GM19395 (cell line): Measurements from ENCODE around the gene LACTBL1.

Experiments
- ATAC-seq: cut with Tn5 transposase; IDR thresholded peaks from one replicate; pipeline ENCODE4 v1.9.1; 2021; ENCODE audit warnings: mild to moderate bottlenecking, moderate library complexity; ENCODE audit not compliant: unreplicated experiment

Gene LACTBL1

DNA sequence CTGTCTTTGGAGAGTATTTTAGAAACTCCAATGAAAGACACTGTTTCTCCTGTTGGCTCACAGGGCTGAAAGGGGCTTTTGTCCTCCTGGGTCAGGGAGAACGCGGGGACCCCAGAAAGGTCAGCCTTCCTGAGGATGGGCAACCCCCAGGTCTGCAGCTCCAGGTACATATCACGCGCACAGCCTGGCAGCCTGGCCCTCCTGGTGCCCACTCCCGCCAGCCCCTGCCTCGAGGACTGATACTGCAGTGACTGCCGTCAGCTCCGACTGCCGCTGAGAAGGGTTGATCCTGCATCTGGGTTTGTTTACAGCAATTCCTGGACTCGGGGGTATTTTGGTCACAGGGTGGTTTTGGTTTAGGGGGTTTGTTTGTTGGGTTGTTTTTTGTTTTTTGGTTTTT is 58.5 kb downstream of the LACTBL1 start:
- ATAC-seq, result no peak

DNA sequence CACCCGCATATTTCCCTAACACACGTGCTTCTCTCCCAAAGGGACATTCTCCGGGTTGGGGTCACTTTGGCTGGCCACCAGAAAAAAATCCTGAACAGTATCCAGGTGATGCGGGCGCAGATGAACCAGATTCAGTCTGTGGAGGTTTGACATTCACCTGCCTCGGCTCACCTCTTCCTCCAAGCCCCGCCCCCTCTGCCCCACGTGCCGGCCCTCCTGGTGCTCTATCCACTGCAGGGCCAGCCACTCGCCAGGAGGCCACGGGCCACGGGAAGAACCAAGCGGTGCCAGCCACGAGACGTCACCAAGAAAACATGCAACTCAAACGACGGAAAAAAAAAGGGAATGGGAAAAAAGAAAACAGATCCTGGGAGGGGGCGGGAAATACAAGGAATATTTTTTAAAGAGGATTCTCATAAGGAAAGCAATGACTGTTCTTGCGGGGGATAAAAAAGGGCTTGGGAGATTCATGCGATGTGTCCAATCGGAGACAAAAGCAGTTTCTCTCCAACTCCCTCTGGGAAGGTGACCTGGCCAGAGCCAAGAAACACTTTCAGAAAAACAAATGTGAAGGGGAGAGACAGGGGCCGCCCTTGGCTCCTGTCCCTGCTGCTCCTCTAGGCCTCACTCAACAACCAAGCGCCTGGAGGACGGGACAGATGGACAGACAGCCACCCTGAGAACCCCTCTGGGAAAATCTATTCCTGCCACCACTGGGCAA is 59.1 kb downstream of the LACTBL1 start:
- no peak for ATAC-seq

DNA sequence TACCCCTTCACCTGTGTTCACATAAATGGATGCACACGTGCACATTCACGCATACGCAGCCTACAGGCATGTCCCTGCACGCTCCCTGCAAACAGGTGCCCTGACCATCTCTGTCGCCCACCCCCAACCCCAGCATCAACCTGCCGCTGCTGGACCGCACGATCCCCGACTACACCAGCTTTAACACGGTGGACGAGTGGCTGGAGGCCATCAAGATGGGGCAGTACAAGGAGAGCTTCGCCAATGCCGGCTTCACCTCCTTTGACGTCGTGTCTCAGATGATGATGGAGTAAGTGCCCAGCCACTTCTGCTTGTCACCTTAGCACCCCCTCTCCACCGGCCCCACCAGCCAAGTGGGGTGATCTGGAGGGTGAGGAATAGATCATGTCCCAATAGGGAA is 60.4 kb downstream of the LACTBL1 start:
- no peak for ATAC-seq

DNA sequence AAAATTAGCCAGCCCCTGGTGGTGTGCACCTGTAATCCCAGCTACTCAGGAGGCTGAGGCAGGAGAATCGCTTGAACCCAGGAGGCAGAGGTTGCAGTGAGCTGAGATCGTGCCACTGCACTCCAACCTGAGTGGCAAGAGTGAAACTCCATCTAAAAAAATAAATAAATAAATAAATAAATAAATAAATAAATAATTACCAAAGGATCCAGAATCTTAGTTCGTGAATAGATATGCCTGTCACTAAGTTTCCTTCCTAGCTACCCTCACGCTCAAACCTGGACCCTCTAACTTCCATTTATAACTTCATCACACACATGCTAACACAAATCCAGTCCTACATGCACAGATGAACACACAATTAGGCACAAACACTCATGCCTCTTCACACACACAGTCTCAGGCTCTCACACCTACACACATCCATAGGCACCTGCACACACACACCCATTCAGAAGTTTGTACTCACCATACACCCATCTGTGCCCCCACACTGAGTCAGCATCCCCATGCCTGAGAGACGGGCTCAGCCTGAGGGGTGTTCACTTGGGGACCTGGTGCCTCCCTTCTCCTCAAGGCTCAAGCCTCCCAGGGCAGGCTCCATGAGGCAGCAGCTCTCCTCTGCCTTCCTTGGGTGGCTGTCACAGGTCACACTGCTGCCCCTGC is 61.5 kb downstream of the LACTBL1 start:
- no peak for ATAC-seq

DNA sequence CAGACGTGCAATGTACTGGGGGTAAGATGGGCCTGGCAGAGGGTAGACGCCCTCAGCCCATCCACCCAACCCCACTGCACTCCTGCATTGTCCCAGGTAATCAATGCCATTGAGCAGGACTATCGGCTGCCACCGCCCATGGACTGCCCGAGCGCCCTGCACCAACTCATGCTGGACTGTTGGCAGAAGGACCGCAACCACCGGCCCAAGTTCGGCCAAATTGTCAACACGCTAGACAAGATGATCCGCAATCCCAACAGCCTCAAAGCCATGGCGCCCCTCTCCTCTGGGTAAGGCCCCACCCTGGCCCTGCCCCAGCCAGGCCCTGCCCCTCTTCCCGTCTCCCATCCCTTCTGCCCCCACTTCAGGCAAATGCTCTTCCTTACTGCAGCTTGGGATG is 62.4 kb downstream of the LACTBL1 start:
- ATAC-seq, result no peak

DNA sequence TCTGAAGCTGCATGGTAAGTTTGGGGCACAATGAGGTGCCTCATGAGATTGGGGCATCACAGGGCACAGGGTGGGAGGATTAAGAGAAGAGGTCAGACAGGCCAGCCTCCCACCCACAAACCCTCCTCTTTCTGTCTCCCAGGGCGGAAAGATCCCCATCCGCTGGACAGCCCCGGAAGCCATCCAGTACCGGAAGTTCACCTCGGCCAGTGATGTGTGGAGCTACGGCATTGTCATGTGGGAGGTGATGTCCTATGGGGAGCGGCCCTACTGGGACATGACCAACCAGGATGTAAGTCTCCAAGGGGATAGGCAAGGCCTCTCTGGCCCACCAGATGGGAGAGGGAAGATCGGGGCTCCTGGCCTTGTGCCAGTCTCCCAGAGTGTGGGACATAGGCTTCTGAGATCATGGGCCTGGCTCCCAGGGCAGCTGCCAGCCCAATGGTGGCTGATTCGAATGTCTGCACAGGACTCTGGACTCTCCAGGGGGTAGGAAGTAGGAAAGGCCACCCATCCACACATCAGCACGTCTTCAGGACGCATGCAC is 63.7 kb downstream of the LACTBL1 start:
- ATAC-seq, result no peak

DNA sequence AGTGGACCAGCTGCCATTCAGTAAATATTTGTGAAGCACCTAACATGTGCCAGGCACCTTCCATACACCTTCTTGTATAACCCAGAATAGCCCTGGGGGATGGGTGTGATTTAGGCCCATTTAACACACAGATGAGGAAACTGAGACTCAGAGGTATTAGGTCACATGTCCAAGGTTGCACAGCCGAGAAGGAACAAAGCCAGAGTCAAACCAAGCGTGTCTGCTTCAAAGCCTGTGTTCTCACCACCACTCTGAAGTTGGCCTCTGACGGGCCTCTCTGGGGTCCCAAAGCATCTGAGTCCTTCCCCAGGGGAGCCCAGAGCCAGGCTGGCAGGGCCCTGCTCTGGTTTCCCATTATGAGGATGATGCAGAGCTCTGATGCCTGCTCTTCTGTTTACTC is 65.1 kb downstream of the LACTBL1 start:
- no peak for ATAC-seq

DNA sequence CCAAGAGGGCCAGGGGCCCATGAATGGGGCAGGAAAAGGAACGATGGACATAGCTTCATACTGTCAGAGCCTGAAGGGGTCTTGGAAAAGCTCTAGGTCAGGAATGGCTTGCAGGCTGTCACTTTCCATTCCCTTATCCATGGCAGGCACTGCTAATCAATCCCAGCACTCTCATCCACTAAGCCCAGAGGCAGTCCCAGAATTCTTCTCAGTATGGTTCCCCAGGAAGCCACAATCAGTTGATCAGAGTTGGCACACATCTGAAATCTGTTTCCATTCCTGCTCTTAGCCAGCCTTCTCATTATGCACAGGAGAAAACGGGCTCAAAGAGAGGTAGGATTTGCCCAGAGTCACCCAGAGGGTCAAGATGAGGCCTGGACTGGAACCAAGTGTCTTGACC is 65.7 kb downstream of the LACTBL1 start:
- ATAC-seq, result no peak

DNA sequence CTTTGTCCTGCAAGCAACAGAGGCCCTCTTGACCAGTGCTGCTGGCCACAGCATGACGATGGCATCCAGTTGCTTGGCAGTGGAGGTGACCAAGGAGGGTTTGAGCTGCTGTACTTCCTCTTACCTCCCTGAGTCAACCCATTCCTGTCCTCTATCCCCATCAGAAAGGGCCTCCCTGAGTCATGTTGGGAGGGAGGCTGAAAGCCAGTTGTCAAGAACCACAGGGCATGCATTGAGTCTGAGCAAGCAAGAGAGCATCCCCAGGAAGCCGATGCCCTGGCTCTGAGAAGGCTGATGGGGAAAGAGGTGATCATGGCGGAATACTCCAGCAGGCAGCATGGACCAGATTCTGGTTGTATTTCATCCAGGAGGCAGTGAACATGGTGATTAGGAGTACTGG is 69.6 kb downstream of the LACTBL1 start:
- ATAC-seq, result no peak
